HK-2 (cell line): ENCODE results near the gene VRK1.

Source experiments
- DNase-seq: peaks from one replicate; pipeline ENCODE4 v3.0.0-alpha.2; 2018; ENCODE audit not compliant: unreplicated experiment

Gene VRK1

DNA sequence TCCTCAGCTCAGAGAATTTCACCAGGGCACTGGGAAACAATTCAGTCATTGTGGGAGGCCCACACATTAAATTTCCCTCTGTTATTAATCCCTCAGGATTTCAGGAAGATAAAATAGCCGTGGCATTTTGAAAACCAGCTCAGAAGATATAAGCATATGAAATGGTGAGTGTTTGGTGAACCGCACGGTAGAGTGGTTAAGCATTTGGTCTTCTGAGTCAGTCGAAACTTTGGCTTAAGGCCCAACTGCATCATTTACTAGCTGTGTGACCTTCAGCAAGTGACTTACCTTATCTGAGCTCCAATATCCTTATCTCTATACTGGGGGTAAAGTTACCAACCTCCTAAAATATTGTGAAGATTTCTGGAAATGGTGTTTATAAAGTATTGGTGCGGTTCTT, 5.2 kb upstream of the VRK1 start:
- DNase-seq, result no peak

DNA sequence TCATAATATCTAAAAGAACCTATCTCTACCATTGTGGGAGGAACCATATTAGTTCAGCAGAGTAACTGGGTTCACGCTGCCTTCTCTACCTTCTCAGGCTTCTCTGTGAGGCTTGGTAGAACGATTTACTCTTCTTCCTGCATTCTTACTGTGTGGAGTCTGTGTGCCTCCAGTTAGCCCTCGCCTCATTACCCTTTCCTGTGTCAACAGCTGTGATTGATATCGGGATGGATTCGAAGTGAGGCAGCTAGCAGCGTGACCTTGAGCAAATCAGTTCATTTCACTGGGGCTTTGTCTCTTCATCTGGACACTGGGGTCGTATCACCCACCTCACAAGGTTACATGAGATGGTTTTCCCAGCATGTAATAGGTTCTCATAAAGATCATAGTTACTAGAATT, 4.6 kb upstream of the VRK1 start:
- no peak for DNase-seq

DNA sequence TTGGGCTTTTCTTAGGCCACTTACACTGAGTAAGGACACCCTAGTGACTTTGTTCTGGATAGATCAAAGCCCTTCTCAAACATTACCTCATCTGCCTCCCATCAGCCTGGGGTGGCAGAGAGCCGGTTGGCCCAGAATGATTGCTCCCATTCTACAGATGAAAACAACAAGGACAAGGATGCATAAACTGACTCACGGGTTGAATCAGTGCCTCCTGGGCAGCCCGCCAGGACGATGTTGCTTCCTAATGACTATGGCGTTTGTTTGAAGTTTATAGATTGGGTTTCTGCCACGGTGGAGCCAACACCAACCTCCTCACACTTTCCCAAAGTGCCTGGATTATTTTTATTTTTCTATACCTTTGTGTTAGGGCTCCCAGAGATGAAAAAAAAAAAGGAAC, 3.6 kb upstream of the VRK1 start:
- no peak for DNase-seq

DNA sequence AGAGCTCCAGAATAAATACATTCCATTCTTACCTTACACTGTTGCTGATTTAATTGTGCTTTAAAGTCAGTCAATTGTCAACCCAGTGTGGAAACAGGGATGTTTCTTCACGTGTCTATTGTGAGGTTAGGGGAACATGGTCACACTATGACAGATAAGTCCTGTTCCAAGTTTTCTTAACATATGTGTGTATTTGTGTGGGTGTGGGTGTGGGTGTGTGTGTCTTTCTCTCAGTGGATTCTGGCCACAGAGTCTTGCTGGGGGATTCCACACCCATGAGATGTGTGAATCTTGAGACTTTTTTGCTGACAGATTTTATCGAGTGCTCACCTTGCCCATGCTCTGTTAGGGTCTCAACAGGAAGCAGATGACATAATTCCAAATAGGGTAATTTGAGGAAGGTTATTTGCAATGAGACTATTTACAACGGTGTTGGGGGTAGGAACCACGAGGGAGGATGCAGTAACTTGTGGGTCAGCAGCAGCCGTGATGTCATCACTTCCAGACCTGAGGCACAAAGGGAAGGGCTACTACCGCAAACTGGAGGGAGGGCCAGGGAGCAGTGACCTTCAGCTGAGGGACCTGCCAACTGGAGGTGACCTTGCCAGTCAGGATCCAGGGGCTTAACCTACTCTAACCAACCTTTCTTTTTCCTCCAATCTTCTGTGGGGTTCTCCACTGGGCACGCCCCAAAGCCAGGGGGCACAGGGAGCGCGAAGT, 1.9 kb upstream of the VRK1 start:
- no peak for DNase-seq

DNA sequence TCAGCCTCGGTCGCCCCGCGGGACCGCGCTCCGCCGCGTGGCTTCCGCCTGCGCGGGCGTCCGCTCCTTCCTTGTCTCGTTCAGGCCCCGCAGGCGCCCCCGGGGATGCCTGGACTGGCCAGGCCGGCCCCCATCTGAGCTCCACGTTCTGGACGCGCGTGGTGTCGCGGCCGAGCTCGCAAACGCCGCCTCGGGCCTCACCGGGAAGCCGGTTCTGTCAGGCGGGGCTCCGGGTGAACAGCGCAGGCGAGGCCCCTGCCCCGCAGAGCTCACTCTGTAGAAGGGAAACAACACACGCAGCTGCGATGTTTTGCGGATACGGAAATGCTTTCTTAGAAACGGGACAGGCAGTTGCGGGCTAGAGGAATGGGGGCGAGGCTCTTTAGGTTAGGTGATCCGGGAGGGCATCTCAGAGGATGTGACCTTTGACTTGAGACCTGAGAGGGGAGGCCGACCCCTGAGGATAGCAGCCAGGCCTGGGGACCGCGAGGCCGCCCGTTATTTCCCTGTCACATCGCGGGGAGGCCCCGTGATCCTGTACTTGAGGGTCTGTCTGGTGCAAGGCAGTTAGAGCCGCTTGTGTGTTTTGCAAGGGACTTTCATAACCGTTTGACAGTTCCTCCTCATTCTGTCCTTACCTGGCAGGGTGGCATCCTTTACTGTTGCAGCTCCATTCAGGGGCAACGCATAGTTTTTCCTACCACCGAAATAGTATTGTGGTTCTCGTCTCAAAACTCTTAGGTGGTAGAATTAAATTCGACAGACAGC, 584 bp downstream of the VRK1 start:
- peak; percentile 45 for DNase-seq

DNA sequence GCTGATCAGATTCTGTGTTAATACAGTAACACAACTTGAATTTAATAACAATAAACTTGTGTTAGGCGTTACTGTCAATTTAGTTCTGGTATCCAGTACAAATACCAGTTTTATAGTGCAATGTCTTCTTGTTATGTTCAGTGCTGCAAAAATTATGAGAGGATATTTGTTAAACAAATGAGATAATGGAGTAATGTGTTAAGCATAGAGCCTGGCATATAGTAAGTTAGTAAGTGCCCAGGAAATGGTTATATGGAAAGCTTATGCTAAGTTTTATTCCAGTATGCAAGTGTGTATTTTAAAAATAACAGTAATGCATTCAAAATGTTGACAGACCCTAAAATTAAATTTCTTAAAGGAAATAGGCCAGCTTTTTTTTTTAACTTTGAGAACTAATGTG, 1.8 kb downstream of the VRK1 start:
- no peak for DNase-seq

DNA sequence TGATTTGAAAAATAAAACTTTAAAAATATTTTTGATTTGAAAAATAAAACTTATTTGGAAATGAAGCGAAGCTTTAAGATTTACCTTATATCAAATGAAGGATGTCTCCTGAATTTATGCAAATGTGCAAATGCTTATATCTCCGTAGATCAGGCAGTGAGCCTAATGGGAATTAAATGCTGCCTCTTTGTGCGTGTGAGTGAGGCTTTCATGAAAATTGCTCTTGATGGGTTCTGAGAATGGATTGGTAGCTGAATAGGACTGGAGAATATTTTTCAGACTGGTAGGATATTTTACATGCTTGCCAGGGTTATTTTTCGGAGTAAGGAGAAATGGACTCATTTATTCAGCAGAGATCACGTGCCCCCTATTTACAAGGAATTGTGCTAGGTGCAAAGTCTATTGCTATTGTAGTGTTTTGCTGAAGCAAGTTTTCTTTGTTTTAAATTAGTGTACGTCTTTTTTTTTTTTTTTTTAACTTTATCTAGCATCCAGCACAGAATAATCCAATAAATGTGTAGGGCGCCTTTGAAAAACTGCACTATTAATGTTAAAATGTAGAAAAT, 2.4 kb downstream of the VRK1 start:
- DNase-seq, result no peak

DNA sequence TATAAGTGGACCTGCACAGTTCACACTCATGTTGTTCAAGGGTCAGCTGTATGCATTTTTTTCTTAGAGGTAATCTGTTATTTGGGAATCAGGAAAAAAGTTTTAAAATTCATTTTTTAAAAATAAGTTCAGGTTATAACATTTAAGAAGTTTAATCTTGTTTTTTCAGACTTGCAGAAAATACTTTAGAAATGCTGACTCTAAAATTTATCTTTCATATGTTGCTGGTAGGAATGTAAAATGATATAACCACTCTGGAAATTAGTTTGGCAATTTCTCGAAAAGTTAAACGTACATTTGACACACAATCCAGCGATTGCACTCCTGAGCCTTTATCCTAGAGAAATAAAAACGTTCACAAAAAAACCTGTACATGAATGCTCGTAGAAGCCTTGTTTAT, 4.7 kb downstream of the VRK1 start:
- DNase-seq, result no peak

DNA sequence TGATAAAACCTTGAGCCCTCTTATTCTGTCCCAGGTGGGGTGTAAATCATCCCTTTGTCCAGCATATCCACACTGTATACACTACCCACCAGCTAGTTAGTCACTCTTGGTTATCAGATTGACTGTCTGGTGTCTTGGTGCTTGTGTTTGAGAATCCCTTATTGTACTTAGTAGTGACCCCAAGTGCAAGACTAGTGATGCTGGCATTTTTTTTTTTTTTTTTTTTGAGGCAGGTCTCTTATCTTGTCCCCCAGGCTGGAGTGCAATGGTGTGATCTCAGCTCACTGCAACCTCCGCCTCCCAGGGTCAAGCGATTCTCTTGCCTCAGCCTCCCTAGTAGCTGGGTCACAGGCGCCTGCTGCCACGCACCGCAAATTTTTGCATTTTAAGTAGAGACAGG, 5.8 kb downstream of the VRK1 start:
- DNase-seq, result no peak

DNA sequence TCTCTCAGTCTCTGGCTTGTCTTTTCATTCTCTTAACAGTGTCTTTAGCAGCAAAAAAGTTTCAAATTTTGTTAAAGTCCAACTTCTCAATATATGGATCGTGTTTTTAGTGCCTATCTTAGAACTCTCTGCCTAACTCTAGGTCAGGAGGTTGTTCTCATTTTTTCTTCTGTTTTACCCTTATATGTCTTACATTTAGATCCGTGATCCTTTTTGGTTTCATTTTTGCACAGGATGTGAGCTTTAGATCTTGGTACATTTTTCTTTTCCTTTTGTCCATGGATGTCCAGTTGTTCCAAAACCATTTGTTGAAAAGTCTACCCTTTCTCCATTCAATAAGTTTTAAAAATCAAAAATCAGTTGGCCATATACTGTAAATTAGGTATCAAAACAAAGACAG, 6.8 kb downstream of the VRK1 start:
- DNase-seq, result no peak

DNA sequence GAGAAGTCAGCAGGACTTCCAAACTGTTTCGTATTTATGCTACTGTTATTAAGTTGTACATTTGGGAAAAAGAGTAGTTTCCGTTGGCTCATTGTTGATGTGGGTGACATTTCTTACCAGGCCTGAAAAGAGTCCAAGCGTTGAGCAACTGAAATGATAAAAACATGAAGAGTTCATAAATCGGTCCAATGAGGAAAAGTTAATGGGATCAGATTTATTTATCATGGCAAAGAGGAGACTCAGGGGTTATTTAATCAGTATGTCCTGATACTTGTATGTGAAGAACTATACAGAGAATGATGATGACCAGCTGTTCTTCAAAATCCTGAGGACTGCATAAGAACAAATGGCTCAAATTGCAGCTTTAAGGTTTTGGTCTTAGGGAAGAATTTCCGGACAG, 7.7 kb downstream of the VRK1 start:
- no peak for DNase-seq

DNA sequence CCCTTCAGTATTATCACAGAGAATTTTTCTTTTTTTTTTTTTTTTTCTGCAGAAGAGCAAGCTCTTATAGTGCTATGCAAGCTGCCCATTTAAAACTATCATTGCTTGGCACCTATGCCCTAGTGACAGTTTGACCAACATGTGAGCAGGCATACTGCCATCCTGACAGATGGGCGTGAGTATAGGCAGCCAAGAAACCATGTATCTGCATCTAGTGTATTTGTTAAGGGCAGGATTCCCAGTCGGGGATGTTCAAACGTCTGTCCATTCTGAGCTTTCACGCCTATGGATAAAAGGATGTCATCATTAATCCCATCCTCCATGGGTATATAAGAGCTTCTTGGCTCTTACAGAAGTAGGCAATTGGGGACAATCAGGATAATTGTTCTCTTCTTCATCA, 8.8 kb downstream of the VRK1 start:
- DNase-seq, result no peak

DNA sequence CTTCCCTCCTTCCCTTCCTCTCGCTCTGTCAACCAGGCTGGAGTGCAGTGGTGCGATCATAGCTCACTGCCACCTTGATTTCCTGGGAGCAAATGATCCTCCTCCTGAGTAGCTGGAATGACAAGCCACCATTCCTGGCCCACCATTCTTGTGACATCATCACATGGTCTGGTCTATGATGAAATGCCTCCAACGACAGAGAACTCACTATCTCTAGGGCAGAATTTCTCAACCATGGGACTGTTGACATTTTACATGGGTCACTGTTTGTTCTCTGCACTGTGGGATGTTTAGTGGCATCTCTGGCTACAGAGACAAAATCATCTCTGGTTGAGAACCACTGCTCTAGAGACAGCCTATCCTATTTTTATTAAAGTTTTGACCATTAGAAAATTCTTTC, 9.7 kb downstream of the VRK1 start:
- no peak for DNase-seq

DNA sequence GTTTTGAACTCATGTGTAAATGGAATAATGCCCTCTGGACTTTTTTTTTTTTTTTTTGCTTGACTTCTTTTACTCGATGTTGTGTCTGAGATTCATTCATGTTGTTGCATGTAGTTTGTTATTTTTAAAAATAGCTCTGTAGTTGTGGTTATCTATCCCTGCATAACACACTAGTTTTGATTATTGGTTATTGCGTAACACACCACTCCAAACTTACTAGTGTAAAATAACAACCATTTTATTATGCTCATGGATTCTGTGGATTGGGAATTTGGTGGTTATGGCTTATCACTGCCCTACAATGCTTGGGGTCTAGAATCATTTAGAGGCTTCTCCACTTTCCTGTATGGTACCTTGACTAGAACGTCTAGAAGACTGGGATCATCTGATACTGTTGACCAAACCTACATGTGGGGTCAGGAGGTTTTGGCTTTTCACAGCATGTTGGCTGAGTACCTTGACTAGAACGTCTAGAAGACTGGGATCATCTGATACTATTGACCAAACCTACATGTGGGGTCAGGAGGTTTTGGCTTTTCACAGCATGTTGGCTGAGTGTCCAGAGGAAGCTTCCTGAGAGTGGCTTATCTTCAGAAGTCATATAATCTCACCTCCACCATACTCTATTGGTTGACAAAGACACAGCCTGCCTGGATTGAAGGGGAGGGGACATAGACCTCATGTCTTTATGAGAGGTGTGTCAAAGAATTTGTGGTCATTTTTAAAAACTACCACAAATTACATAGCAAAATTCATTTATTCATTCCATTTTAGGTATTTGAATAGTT, 11.6 kb downstream of the VRK1 start:
- DNase-seq, result no peak

DNA sequence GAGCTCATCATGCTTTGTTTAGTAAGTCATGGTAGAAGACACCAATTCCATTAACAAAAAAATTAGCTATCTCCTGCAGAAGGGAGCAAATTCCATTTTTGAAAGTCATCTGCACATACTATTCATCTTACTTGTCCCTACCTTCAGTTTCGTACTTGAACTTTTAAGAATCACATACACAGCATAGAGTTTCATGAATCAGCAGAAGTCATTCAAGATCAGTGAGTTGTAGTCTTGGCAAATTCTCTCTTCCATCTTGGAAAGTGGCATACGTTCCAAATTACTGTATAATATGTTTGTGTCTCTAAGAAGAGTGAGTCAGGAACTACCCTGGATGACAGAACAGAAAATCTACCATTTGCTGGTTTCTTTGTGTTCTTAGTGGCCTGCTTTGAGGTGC, 14.1 kb downstream of the VRK1 start:
- no peak for DNase-seq

DNA sequence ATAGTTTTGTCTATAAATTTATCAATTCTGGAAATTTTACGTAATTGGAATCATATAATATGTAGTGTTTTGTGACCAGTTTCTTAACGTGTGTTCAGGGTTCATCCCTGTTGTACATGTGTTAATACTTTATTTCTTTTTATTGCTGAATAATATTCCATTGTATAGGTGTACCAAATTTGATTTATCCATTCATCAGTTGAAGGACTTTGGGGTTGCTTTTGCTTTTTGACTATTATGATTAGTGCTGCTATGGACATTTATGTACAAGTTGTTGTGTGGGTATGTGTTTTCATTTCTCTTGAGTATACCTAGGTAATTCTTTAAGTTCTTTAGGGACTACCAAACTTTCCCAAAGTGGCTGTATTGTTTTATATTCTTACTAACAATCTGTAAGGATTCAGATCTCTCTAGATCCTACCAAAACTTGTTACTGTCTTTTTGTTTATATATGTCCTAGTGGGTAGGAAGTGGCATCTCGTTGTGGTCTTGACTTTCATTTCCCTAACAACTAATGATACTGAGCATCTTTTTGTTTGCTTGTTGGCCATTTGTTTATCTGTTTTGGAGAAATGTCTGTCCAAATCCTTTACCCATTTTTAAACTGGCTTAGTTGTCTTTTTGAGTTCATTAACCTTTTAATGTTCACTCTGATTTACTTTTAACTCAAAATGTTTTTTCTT, 14.9 kb downstream of the VRK1 start:
- no peak for DNase-seq

DNA sequence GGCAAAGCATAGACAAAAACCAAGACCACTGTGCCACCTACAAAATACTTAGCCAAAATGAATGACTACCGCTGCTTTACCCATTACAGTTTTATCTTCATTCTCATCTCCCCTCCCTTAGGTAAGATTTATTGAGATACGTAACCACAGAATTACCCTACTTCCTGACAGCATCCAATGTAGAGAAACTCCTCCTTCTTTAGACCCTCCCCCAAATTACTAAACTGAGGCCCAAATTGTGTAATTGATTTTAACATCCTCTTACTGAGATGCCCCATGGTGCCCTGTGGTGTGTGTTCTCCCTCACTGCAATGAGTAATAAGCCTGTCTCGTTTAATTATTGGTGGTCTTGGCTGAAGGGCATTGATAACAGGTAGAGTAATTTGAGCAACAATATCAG, 19.1 kb downstream of the VRK1 start:
- DNase-seq, result no peak

DNA sequence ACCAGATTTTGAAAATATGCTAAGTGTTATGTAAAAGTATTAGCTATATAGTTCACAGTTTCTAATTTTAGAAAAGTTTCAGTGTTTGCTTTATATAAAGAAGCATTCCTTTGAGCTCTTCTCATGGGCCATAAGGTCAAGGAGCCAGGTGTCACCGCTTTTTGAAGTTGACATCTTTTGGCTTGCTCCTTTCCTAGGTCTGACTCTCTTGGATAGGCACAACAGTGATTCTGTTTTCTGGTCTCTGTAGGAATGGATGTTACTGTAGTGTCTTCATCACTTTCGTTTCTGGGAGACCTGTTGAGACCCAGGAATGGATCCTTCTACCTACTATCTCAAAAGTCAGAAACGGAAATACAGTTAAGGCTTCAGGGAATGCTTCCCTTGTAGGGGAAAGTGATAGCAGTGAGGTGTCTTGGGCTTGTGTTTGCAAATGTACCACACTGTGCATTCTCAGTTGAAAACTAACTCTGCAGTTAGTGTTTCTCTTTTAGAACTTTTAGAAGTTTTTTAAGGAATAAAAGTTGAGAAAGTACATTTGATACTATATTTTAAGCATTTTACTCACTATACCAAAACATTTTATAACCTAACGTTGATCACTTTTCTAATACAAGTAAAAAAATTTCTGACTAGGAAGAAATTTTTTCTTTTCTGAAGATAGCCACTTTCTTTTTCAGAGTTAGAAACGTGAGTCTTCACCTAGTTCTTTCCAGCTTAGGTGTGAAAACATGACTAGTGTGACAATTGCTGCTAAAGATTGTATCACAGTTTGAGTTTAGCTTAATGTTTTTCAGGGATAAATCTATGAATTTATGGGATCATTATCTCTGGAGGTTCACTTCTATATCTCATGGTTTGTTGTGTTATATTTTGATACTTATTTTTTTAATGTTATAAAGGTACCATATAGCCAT, 20.8 kb downstream of the VRK1 start:
- no peak for DNase-seq

DNA sequence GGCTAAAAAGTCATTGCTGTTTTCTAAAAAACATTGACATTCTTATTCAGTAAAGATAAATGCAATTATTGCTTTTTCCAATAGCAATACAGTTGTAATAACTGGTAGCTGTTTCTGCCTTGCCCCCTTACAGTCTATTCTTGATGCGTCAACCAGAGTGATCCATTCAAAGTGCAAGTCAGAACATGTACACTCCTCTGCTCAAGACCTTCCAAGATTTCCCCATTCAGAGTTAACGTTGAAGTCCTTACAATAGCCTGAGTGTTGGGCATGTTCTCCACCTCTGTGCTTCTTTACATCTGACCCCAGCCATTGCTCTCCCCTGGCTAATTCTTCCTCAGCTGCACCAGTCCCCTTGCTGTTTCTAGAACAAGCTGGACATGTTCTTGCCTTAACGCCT, 24.3 kb downstream of the VRK1 start:
- DNase-seq, result no peak

DNA sequence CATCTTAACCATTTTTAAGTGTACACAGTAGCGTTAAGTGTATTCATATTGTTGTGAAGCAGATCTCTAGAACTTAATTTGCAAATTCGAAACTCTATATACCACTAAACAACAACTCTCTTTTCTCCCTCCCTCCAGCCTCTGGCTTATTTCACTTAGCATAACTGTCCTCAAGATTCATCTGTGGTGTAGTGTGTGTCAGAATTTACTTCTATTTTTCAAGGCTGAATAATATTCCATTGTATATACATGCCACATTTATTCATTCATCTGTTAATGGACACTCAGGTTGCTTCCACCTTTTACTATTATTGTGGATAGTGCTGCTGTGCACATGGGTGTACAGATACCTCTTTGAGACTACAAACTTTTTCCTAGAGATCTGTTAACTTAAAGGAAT, 26.5 kb downstream of the VRK1 start:
- DNase-seq, result no peak

DNA sequence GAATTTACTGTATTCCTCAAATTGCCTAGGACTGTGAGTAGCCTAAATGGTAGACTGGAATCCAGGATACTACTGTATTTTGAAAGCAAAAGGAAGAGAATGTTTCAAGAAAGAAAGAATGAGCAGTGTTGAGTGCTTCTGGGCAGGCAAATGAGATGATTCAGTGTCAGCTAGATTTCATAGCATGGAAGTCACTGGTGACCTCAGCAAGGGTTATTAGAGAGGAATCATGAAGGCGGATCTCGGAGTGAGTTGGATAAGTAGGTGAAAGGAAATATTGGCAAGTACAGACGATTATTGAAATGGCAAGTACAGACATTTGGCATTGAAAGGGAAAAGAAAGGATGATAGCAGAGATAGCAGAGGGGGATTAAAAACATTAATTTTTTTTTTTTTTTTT, 27.1 kb downstream of the VRK1 start:
- DNase-seq, result no peak
